Measurements from ENCODE around the gene ARHGEF37.

ARHGEF37 gene

DNA sequence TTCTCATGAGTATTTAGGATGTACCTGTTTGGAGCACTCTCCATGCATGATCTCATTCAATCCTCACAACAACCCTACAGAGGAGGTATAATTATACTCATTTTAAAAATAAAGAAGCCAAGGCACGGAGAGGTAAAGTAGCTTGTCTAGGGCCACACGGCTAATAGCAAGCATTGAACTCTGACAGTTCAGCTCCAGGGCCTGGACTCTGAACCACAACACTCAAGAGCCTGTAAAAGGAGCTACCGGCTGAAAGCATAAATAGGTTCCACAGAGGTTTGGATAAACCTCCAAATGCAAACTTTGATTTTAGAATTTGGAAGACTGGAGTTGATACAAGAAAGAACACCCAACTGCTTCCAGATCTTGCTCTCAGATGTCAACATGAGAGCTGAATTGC is 41.2 kb downstream of the ARHGEF37 start:
- no peaks in the 10 kb centered on the region for H3K36me3 ChIP-seq (replicated peaks; ENCODE audit: low read depth, low read length)
- no peak overlapping the region for H3K4me3 ChIP-seq (ENCODE audit: low read length)
- no peak overlapping the region for H3K9ac ChIP-seq (ENCODE audit: low read length)
- no peak overlapping the region for H3K4me2 ChIP-seq (ENCODE audit: low read length)
- H3K9me3 ChIP-seq (ENCODE audit: insufficient read depth, low read length) = no peaks in the 10 kb centered on the region
- no peaks in the 10 kb centered on the region for H3K79me2 ChIP-seq (ENCODE audit: low read length)
- H3K27me3 ChIP-seq (ENCODE audit: low read depth, low read length) = no peaks in the 10 kb centered on the region
- TF ChIP-seq EZH2phosphoT487 (IDR thresholded peaks at IDR 0.05; ENCODE audit: low read depth) = no peak
- TF ChIP-seq, protein P1, sequence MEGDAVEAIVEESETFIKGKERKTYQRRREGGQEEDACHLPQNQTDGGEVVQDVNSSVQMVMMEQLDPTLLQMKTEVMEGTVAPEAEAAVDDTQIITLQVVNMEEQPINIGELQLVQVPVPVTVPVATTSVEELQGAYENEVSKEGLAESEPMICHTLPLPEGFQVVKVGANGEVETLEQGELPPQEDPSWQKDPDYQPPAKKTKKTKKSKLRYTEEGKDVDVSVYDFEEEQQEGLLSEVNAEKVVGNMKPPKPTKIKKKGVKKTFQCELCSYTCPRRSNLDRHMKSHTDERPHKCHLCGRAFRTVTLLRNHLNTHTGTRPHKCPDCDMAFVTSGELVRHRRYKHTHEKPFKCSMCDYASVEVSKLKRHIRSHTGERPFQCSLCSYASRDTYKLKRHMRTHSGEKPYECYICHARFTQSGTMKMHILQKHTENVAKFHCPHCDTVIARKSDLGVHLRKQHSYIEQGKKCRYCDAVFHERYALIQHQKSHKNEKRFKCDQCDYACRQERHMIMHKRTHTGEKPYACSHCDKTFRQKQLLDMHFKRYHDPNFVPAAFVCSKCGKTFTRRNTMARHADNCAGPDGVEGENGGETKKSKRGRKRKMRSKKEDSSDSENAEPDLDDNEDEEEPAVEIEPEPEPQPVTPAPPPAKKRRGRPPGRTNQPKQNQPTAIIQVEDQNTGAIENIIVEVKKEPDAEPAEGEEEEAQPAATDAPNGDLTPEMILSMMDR (IDR thresholded peaks at IDR 0.05; ENCODE audit: low read depth, low read length) = no peak
- H3K27ac ChIP-seq (ENCODE audit: low read length) = no peak overlapping the region
- H4K20me1 ChIP-seq (ENCODE audit: insufficient read depth, low read length) = no peaks in the 10 kb centered on the region
- no peak overlapping the region for H2AFZ ChIP-seq (ENCODE audit: low read depth, low read length)
- peaks cover 12% of the 10 kb centered on the region for H3K4me1 ChIP-seq (ENCODE audit: low read length)

DNA sequence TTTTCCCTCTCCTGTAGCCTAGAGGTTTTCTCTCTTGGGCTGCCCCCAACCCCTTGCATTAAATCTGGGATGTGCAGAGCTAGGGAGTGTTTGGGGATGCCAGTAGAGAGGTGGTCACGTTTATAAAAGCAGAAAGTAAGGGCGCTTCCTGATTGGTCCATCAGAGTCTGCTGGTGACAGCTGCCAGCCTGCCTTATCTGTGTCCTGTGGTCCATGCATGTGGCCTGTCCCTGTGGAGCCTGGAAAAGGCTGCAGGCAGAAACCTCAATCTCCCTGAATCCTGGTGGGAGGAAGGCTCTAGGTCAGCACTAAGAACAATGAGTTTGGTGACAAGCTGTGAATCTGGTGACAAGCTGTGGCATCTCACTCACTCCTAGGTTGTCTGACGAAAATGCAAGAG is 42.2 kb downstream of the ARHGEF37 start:
- H4K20me1 ChIP-seq (ENCODE audit: insufficient read depth, low read length) = no peaks in the 10 kb centered on the region
- no peaks in the 10 kb centered on the region for H3K9me3 ChIP-seq (ENCODE audit: insufficient read depth, low read length)
- H3K27ac ChIP-seq (ENCODE audit: low read length) = no peak overlapping the region
- H3K9ac ChIP-seq (ENCODE audit: low read length) = no peak overlapping the region
- H3K4me1 ChIP-seq (ENCODE audit: low read length) = peaks cover 2% of the 10 kb centered on the region
- H2AFZ ChIP-seq (ENCODE audit: low read depth, low read length) = no peak overlapping the region
- no peaks in the 10 kb centered on the region for H3K79me2 ChIP-seq (ENCODE audit: low read length)
- no peak overlapping the region for H3K4me2 ChIP-seq (ENCODE audit: low read length)
- TF ChIP-seq, protein P1 (IDR thresholded peaks at IDR 0.05; ENCODE audit: low read depth, low read length) = no peak
- no peak for TF ChIP-seq EZH2phosphoT487 (IDR thresholded peaks at IDR 0.05; ENCODE audit: low read depth)
- H3K4me3 ChIP-seq (ENCODE audit: low read length) = no peak overlapping the region
- H3K36me3 ChIP-seq (replicated peaks; ENCODE audit: low read depth, low read length) = no peaks in the 10 kb centered on the region
- no peaks in the 10 kb centered on the region for H3K27me3 ChIP-seq (ENCODE audit: low read depth, low read length)

DNA sequence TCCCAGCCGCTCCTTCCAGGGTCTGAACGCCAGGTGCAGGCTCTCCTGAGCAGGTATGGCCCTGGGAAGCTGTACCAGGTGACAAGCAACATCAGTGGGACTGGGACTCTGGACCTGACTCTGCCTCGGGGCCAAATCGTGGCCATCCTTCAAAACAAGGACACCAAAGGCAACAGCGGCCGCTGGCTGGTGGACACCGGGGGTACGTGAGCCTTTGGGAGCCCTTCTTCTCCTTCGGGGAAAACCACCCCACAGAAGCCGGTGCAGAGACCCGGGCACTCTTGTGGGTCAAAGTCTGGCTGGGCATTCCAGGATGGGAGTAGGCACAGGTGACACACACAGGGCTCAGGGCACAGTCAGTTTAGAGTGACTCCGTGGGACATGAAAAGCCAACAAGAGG is 45.8 kb downstream of the ARHGEF37 start:
- Histone ChIP-seq H3K4me1 (ENCODE audit: low read length) (no peaks in the 10 kb centered on the region; the same call in 1 of the 2 replicates), H2AFZ (ENCODE audit: low read depth, low read length) (no peak overlapping the region), H3K36me3 (replicated peaks; ENCODE audit: low read depth, low read length) (no peaks in the 10 kb centered on the region), H3K9ac (ENCODE audit: low read length) (no peak overlapping the region), H4K20me1 (ENCODE audit: insufficient read depth, low read length) (no peaks in the 10 kb centered on the region), H3K27me3 (ENCODE audit: low read depth, low read length) (no peaks in the 10 kb centered on the region), H3K9me3 (ENCODE audit: insufficient read depth, low read length) (no peaks in the 10 kb centered on the region), H3K79me2 (ENCODE audit: low read length) (no peaks in the 10 kb centered on the region), H3K4me2 (ENCODE audit: low read length) (no peak overlapping the region), H3K27ac (ENCODE audit: low read length) (no peak overlapping the region), H3K4me3 (ENCODE audit: low read length) (no peak overlapping the region)
- TF ChIP-seq EZH2phosphoT487 (IDR thresholded peaks at IDR 0.05; ENCODE audit: low read depth) = no peak
- TF ChIP-seq, protein P1 (IDR thresholded peaks at IDR 0.05; ENCODE audit: low read depth, low read length) = no peak

DNA sequence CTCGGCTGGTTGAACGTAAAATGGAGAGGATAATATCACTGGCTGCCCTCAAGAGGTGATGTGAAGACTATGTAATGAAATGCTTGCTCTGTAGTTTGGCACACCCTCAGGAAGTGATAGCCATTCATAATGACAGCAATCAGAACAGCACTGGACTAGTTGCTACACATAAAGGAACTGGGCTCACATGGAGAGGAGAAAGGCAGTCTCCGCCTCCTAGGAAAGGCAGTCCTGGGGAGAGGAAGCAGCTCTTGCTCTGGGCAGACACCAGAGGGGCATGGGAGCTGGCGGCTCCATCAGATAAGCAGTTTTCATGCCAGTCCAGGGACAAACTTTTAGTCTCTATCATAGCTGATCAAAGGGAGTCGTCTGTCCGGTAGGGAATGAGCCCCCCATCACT is 46.9 kb downstream of the ARHGEF37 start:
- H3K27ac ChIP-seq (ENCODE audit: low read length) = no peak overlapping the region

More for the DNA sequence above, 46.9 kb downstream of the ARHGEF37 start:
- H3K27me3 ChIP-seq (ENCODE audit: low read depth, low read length) = no peaks in the 10 kb centered on the region
- no peaks in the 10 kb centered on the region for H3K79me2 ChIP-seq (ENCODE audit: low read length)
- no peak overlapping the region for H3K4me3 ChIP-seq (ENCODE audit: low read length)
- no peak overlapping the region for H3K4me2 ChIP-seq (ENCODE audit: low read length)
- H4K20me1 ChIP-seq (ENCODE audit: insufficient read depth, low read length) = no peaks in the 10 kb centered on the region
- no peak overlapping the region for H2AFZ ChIP-seq (ENCODE audit: low read depth, low read length)
- no peak overlapping the region for H3K9ac ChIP-seq (ENCODE audit: low read length)
- H3K9me3 ChIP-seq (ENCODE audit: insufficient read depth, low read length) = no peaks in the 10 kb centered on the region
- no peaks in the 10 kb centered on the region for H3K36me3 ChIP-seq (replicated peaks; ENCODE audit: low read depth, low read length)
- peaks cover 11% of the 10 kb centered on the region for H3K4me1 ChIP-seq (ENCODE audit: low read length)
- TF ChIP-seq, protein P1 (IDR thresholded peaks at IDR 0.05; ENCODE audit: low read depth, low read length) = no peak
- TF ChIP-seq EZH2phosphoT487 (IDR thresholded peaks at IDR 0.05; ENCODE audit: low read depth) = no peak
